Kidney (tissue), 14 donors: ENCODE measurements around the gene LARGE2. TPM values are rescaled to one million over a fixed set of nuclear protein-coding genes. Genes with fewer than 3 reads are reported as not detected.

Experiments used
- DNase-seq, 5 donors: peaks; one replicate each; pipeline ENCODE4 v3.0.0-alpha.2; 2013 to 2020
- FAIRE-seq: peaks from 2 replicates; lab custom pipeline; 2012; peaks lifted over from hg19 to GRCh38; lab: Jason Lieb, UNC
- H3K27ac ChIP-seq, 2 donors: one replicate each; pipeline ENCODE4 v1.7.0; 2013; ENCODE audit warnings: low read depth in 2 of 2, low read length in 2 of 2, inconsistent platforms in 1 of 2
- H3K27me3 ChIP-seq: one replicate; pipeline ENCODE4 v1.7.1; 2013; ENCODE audit warnings: low read length, inconsistent platforms; ENCODE audit not compliant: control insufficient read depth, insufficient read depth
- H3K36me3 ChIP-seq, 3 donors: one replicate each; pipeline versions ENCODE4 v1.7.0 to v1.7.1; 2013; ENCODE audit warnings: low read length in 3 of 3, control low read depth in 1 of 3, inconsistent platforms in 1 of 3; ENCODE audit not compliant: insufficient read depth in 3 of 3, control insufficient read depth in 2 of 3
- H3K4me1 ChIP-seq, 3 donors: one replicate each; pipeline versions ENCODE4 v1.7.0 to v1.7.1; 2013; ENCODE audit warnings: low read length in 3 of 3, inconsistent platforms in 1 of 3, low read depth in 1 of 3; ENCODE audit not compliant: control insufficient read depth in 2 of 3, insufficient read depth in 2 of 3
- H3K4me3 ChIP-seq, 3 donors: one replicate each; pipeline versions ENCODE4 v1.7.0 to v1.8.1; 2013; ENCODE audit warnings: low read length in 3 of 3, control low read depth in 1 of 3, inconsistent platforms in 1 of 3
- H3K9ac ChIP-seq, 3 donors: one replicate each; pipeline versions ENCODE4 v1.7.0 to v1.7.1; 2013; ENCODE audit warnings: low read length in 3 of 3, control low read depth in 1 of 3, inconsistent platforms in 1 of 3
- H3K9me3 ChIP-seq, 3 donors: one replicate each; pipeline versions ENCODE4 v1.7.0 to v1.7.1; 2013; ENCODE audit warnings: low read length in 3 of 3, control low read depth in 1 of 3, inconsistent platforms in 1 of 3; ENCODE audit not compliant: control insufficient read depth in 2 of 3, insufficient read depth in 1 of 3
- intact Hi-C: fragments of 100-400 bp; cut with DNase I; formaldehyde crosslinking; loops from one replicate; pipeline ENCODE4 v1.11.1; 2022
- polyA plus RNA-seq: library from polyadenylated mRNA; stranded (reverse); fragments of 350-450 nt; fragmentation: Illumina TruSeq; extraction: RNeasy Lipid Tissue Mini Kit (QIAGEN cat#74804); gene quantifications from one replicate; pipeline ENCODE4 v1.2.3, GENCODE V29; 2014; ENCODE audit warnings: low read depth, low replicate concordance; ENCODE audit not compliant: insufficient read depth
- total RNA-seq: library from RNA; stranded (reverse); fragmentation: NEBNext Ultra II Directional; extraction: Animal tissue kit (Norgen Biotek cat#: 25700); gene quantifications from one replicate; pipeline ENCODE4 v1.2.1, GENCODE V29; 2021
- TF ChIP-seq, protein P1 (sequence below): IDR thresholded peaks from 3 replicates; pipeline ENCODE4 v1.5.1; 2012; ENCODE audit warnings: mild to moderate bottlenecking, moderate library complexity, borderline replicate concordance; ENCODE audit not compliant: insufficient read depth; ENCODE audit errors: extremely low read depth
- donor health status: control.
- donor health status: control.
- donor health status: control.
- donor health status: control.
- donor health status: control.
- donor health status: DM: yes; HTN: yes; CAD: no.
- donor health status: Normal renal cell carcinoma (clear cell type).

The LARGE2 gene
- total and polyA plus RNA-seq, 2 donors from 2014 or later, result 13.1 to 29.8 TPM

DNA sequence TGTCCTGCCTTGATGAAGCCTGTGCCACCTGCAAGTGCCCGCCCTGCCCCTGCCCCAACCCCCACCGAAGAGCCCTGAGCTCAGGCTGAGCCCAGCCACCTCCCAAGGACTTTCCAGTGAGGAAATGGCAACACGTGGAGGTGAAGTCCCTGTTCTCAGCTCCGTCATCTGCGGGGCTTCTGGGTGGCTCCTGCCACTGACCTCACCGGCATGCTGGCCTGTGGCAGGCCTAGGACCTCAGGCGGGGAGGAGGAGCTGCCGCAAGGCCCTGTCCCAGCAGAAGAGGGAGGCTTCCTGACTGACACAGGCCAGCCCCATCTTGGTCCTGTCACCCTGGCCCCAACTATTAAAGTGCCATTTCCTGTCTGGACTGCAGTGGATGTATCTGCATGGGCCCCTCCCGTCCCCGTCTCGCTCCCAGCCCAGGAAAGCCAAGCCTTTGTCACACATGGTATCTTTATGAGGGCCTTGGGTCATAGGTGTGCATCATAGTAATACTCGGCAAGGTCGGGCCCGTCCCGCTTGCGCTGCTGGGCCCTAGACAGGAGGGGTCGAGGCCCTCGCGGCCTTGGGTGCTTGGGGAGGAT lies 16.3 kb upstream of the LARGE2 start:
- Histone ChIP-seq H3K4me3 (no peak overlapping the region), H3K9ac (no peak overlapping the region), H3K4me1 (no peaks in the 10 kb centered on the region), H3K27me3 (no peaks in the 10 kb centered on the region), H3K36me3 (peaks cover 0 to 3% (median under 1%) of the 10 kb centered on the region in 3 donors), H3K27ac (no peak overlapping the region), H3K9me3 (no peaks in the 10 kb centered on the region)
- DNase-seq (no peak), FAIRE-seq (no peak)
- TF ChIP-seq, protein P1, sequence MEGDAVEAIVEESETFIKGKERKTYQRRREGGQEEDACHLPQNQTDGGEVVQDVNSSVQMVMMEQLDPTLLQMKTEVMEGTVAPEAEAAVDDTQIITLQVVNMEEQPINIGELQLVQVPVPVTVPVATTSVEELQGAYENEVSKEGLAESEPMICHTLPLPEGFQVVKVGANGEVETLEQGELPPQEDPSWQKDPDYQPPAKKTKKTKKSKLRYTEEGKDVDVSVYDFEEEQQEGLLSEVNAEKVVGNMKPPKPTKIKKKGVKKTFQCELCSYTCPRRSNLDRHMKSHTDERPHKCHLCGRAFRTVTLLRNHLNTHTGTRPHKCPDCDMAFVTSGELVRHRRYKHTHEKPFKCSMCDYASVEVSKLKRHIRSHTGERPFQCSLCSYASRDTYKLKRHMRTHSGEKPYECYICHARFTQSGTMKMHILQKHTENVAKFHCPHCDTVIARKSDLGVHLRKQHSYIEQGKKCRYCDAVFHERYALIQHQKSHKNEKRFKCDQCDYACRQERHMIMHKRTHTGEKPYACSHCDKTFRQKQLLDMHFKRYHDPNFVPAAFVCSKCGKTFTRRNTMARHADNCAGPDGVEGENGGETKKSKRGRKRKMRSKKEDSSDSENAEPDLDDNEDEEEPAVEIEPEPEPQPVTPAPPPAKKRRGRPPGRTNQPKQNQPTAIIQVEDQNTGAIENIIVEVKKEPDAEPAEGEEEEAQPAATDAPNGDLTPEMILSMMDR, result no peak
- intact Hi-C loops, result no loop called here

DNA sequence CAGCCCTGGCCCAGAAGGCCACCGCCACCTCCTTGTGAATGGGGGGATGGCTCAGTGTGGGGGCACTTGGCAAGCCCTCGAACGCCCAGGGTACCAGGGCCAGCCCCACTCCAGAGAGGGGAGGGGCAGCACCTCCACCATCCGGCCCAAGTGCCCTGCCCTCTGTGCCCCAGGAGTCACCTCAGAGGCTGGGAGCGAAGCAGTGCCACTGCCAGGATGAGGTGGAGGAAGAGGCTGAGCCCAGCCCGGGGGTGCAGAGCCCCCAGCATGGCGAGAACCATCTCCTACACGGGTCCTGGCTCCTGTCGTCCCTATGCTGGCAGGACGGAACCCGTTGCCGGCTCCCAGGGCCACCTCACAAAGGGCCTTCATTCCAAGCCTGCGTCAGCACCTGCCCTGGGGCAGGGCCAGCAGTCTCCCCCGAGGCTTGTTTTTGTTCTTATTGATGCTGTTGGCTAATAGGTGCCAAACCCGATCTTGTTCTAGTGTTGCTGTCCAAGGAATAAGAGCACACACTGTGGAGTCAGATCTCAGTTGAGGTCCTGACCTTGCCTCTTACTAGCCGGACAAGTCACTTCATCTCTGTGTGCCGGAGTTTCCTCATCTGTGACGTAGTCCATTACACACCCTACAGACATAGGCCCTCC lies 15.4 kb upstream of the LARGE2 start, which contains the start of gene FREY1:
Gene FREY1, minus strand, starts transcription at position 307 of the 647 bp plus-strand sequence. Its CDS starts 26 bp downstream, at position 281.
- FAIRE-seq (no peak), DNase-seq (no peak)
- TF ChIP-seq, protein P1, result no peak
- H3K36me3 ChIP-seq, result peaks cover 0 to 6% (median 3%) of the 10 kb centered on the region in 3 donors
- no peaks in the 10 kb centered on the region for H3K4me1 ChIP-seq
- intact Hi-C loops, result no loop called here
- no peaks in the 10 kb centered on the region for H3K27me3 ChIP-seq
- no peak within 1 kb of the TSS for H3K27ac ChIP-seq
- no peaks in the 10 kb centered on the region for H3K9me3 ChIP-seq
- no peak within 1 kb of the TSS for H3K9ac ChIP-seq
- H3K4me3 ChIP-seq, result no peak within 1 kb of the TSS

DNA sequence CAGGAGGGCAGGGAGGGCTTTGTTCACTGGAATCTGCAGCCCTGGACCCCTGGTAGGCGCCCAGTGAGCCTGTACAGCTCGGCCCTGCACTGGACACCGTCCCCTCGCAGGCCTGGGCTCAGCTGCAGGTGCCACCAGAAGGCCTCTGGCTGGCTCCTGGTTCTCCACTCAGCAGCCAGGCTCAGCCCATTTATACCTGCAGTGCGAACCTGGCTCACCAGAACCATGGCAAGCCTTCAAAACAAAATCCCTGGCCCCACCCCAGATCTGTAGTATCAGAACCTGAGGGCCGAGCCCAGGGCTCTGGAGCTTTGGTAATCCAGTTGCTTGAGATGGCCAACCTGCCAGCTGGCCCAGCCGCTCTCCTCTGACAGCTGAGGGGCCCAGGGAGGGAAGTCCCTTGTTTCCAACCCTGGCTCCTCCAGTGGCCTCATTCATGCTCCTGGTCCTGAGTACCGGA lies 14.5 kb upstream of the LARGE2 start:
- Histone ChIP-seq H3K9me3 (no peaks in the 10 kb centered on the region), H3K36me3 (peaks cover 0 to 6% (median 3%) of the 10 kb centered on the region in 3 donors), H3K27ac (no peak overlapping the region), H3K4me3 (no peak overlapping the region), H3K27me3 (no peaks in the 10 kb centered on the region), H3K4me1 (no peaks in the 10 kb centered on the region), H3K9ac (no peak overlapping the region)
- DNase-seq, result no peak
- FAIRE-seq, result no peak
- intact Hi-C loops, result no loop called here
- TF ChIP-seq, protein P1, result no peak
